ENCODE results near the gene FCRL1. TPM values are rescaled to one million over a fixed set of nuclear protein-coding genes. Genes with fewer than 3 reads are reported as not detected.

Gene FCRL1
- total and polyA plus RNA-seq, 9 donors, result 0.08 to 0.65 TPM; not detected in 7

DNA sequence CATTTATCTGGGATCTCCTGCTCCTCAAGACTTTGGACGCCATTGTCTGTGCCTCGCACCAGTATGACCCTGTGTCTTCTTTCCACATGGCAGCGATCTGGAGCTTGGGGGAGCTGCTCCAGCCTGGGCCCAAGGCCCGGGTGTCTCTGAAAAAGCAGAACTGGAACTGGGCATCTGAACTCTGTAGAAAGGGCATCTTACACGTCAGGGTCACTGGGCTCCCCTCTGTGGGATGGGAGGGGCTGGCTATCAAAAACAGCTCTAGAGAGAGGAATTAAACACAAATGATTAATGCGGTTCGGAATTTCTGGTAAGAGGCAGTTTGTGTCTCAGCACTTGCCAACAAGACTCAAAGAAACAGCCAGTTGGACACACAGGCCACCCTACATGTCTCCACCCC lies 16.1 kb downstream of the FCRL1 start:
- no peaks in the 10 kb centered on the region for H3K27me3 ChIP-seq
- no peak overlapping the region for H3K4me3 ChIP-seq
- no peak for TF ChIP-seq EP300 (IDR thresholded peaks at IDR 0.05)
- TF ChIP-seq POLR2A (IDR thresholded peaks at IDR 0.05), result no peak
- TF ChIP-seq, protein P1, sequence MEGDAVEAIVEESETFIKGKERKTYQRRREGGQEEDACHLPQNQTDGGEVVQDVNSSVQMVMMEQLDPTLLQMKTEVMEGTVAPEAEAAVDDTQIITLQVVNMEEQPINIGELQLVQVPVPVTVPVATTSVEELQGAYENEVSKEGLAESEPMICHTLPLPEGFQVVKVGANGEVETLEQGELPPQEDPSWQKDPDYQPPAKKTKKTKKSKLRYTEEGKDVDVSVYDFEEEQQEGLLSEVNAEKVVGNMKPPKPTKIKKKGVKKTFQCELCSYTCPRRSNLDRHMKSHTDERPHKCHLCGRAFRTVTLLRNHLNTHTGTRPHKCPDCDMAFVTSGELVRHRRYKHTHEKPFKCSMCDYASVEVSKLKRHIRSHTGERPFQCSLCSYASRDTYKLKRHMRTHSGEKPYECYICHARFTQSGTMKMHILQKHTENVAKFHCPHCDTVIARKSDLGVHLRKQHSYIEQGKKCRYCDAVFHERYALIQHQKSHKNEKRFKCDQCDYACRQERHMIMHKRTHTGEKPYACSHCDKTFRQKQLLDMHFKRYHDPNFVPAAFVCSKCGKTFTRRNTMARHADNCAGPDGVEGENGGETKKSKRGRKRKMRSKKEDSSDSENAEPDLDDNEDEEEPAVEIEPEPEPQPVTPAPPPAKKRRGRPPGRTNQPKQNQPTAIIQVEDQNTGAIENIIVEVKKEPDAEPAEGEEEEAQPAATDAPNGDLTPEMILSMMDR (IDR thresholded peaks at IDR 0.05), result no peak
- no peak overlapping the region for H3K27ac ChIP-seq
- no peaks in the 10 kb centered on the region for H3K36me3 ChIP-seq
- H3K4me1 ChIP-seq (ENCODE audit: insufficient read depth), result no peaks in the 10 kb centered on the region
- no peak for DNase-seq
- WGBS, 3 donors, result 78 to 80% (median 79%) methylated on average over 7 of the region's 7 CpGs
- H3K9me3 ChIP-seq, result no peaks in the 10 kb centered on the region
- intact Hi-C loops (cut with DNase I), result no loop called here

DNA sequence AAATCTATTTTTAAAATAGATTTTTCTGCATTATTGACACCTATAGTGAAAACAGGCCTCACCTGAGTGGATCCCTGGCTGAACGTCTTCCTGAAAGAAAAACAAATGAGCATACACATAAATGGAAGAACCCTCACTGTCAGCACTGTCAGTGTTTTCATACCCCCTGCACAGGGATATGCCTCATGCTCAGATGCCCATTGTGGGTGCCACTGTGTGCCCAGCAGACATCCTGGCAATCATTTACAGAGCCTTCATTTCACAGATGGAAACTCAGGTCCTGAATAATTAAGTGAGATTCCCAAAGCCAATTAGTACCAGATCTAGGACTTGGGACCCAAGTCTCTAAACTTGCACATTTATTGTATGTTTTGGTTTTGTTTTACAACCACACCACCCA lies 19.9 kb downstream of the FCRL1 start:
- 49 to 72% (median 71%) methylated on average over 1 of the region's 1 CpG for WGBS, 3 donors
- H3K36me3 ChIP-seq, result no peaks in the 10 kb centered on the region
- no peaks in the 10 kb centered on the region for H3K9me3 ChIP-seq
- no peak for TF ChIP-seq POLR2A (IDR thresholded peaks at IDR 0.05)
- TF ChIP-seq, protein P1 (IDR thresholded peaks at IDR 0.05), result no peak
- no peak for TF ChIP-seq EP300 (IDR thresholded peaks at IDR 0.05)
- no peak for DNase-seq
- H3K27me3 ChIP-seq, result no peaks in the 10 kb centered on the region
- intact Hi-C loops (cut with DNase I), result no loop called here
- H3K4me1 ChIP-seq (ENCODE audit: insufficient read depth), result no peaks in the 10 kb centered on the region
- no peak overlapping the region for H3K4me3 ChIP-seq
- no peak overlapping the region for H3K27ac ChIP-seq

DNA sequence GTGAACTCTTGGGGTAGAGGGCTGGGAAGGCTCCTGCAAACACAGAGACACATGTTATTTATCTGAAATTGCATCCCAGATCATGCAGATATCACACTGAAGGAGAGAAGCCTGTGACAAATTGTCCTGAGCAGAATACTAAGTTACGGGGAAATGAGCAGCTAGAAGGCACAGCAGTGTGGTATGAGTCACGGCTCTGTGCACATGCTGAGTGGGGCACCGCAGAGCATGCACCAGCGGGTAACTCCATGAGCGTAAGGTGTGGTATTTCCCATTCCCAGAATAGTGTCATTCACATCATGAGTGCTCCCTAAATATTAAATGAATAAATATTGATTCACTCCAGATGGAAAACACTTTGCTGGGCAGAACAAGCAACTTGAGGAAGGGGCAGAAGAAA lies 21.7 kb downstream of the FCRL1 start:
- Histone ChIP-seq H3K4me3 (no peak overlapping the region), H3K36me3 (no peaks in the 10 kb centered on the region), H3K27ac (no peak overlapping the region), H3K4me1 (ENCODE audit: insufficient read depth) (no peaks in the 10 kb centered on the region), H3K27me3 (no peaks in the 10 kb centered on the region), H3K9me3 (no peaks in the 10 kb centered on the region)
- intact Hi-C loops (cut with DNase I), result no loop called here
- DNase-seq, result no peak
- 81 to 93% (median 85%) methylated on average over 5 of the region's 5 CpGs for WGBS, 3 donors
- TF ChIP-seq POLR2A (IDR thresholded peaks at IDR 0.05) (no peak), EP300 (IDR thresholded peaks at IDR 0.05) (no peak)
- TF ChIP-seq, protein P1 (IDR thresholded peaks at IDR 0.05), result no peak

DNA sequence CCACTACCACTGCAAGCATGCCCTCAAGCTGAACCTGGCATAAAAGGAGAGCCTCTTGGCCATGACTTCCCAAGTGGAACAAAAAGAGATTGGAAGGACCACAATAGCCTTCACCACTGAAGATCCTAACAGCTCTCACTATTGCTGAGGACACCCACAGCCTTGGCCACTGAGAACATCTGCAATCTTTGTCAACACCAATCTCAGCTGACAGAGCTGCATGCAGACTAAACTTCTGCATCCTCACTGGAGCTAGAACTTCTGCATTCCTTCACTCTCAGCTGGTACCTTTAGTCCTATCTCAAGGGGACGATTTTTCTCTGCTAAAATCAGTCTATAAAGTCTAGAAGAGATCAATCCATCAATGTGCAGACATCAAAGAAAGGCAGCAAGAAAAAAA lies 34.7 kb downstream of the FCRL1 start:
- no peaks in the 10 kb centered on the region for H3K36me3 ChIP-seq
- WGBS, 3 donors, result 10 to 12% (median 11%) methylated on average over 1 of the region's 1 CpG
- intact Hi-C loops (cut with DNase I), result no loop called here

More for the DNA sequence above, 34.7 kb downstream of the FCRL1 start:
- Histone ChIP-seq H3K9me3 (no peaks in the 10 kb centered on the region), H3K27ac (no peak overlapping the region), H3K4me1 (ENCODE audit: insufficient read depth) (no peaks in the 10 kb centered on the region), H3K27me3 (no peaks in the 10 kb centered on the region), H3K4me3 (no peak overlapping the region)
- no peak for DNase-seq
- TF ChIP-seq EP300 (IDR thresholded peaks at IDR 0.05) (no peak), POLR2A (IDR thresholded peaks at IDR 0.05) (no peak)
- TF ChIP-seq, protein P1 (IDR thresholded peaks at IDR 0.05), result no peak

All from ovary (tissue), 9 donors.